Midbrain (tissue), 1 donor: ENCODE results near the gene WDR33.
"Not testable (repeated sequence)": the region's sequence is repeated elsewhere in the genome, so short reads cannot be mapped to it uniquely, and the experiment has no call there.

Experiments used
- DNase-seq: peaks from one replicate; lab custom pipeline; 2025; lab: John Stamatoyannopoulos, UW

The WDR33 gene

DNA sequence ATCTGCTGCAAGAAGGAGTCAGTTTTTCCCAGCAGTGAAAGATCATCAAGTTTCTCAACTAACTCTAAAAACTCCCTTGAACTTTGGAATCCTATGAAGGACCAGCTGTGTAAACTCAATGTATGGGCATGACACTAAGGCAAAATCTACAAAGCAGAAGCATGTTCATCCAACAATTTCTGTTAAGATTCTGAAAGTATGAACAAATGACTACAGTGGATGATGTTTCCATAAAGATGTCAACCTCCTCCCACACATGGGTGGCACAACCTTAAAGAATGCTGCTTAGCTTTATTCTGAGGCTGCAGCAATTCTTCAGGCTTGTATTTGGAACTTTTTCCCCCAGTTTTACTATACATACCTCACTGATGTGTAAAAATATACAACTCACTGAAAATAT lies 47.2 kb downstream of the WDR33 start:
- DNase-seq, result no peak

GRCh38 chr2:127762846-127763245 lies 48.1 kb downstream of the WDR33 start:
- no peak for DNase-seq

DNA sequence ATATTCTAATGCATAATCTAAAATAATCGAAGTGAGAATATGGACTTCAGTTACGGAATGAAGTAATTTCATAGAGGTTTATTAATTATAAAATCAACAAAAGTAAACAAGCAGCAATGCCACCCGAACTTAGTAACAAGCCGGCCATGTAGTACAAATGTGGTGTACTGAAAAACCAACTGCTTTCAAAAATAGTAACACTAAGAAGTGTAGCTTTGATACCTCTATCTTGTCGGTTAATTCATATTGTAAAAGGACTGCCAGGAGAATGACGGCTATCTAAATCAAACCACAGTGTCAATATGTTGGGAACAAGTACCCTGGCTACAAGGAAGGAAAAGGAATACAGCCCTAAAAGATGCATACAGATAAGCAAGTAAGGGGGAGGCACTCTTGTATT lies 48.5 kb downstream of the WDR33 start:
- no peak for DNase-seq

DNA sequence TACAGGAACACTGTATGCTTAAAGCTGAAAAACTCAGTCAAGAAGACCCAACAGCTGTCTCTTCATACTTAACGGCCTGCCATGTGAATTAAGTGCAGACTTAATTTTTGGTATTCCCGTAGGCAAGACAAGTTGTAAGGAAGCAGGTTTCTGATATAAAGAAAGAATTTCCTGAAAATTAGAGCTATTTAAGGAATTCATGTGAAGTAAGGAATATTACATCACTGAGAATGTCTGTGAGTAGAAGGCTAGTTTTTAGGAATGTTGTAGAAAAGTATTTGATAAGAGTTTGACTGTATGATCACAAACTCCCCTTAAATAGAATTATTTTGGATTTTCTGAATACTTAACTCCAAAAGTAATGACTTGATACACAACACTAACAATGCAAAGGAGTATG lies 51.0 kb downstream of the WDR33 start:
- DNase-seq, result no peak

GRCh38 chr2:127754186-127754585 lies 56.8 kb downstream of the WDR33 start:
- DNase-seq, result no peak

- DNase-seq, result no peak
Measured at GRCh38 chr2:127753374-127753773, 57.6 kb downstream of the WDR33 start.

DNA sequence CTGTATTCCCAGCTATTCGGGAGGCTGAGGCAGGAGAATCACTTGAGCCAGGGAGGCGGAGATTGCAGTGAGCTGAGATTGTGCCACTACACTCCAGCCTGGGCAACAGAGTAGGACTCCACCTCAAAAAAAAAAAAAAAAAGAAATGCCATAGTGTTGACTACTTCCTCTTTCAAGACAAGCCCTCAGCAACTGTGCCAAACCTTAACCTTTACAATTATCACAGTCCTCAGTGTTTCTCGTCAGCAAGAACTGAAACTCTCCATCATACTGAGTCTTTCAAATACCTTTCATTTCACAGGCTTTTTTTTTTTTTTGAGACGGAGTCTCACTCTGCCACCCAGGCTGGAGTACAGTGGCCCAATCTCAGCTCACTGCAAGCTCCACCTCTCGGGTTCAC lies 61.4 kb downstream of the WDR33 start:
- DNase-seq, result not testable (repeated sequence)

DNA sequence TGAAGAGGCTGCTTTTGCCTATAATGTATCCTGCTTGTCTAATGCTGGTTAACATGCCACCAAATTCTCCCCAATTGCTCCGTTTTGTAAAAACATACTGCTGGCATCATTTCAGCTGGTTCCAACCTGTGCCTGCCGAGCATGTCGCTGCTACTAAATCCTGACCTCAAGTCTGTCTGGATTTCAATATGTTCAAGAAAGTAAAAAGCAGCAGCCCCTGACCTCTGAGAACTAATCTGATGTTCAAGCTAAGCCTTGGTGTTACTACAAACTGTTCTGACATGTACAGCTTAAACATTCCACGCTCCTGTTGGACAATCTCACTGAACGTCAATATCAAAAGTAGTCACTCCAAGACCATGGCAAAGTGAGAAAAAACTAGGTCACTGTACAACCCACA lies 63.4 kb downstream of the WDR33 start:
- no peak for DNase-seq

DNA sequence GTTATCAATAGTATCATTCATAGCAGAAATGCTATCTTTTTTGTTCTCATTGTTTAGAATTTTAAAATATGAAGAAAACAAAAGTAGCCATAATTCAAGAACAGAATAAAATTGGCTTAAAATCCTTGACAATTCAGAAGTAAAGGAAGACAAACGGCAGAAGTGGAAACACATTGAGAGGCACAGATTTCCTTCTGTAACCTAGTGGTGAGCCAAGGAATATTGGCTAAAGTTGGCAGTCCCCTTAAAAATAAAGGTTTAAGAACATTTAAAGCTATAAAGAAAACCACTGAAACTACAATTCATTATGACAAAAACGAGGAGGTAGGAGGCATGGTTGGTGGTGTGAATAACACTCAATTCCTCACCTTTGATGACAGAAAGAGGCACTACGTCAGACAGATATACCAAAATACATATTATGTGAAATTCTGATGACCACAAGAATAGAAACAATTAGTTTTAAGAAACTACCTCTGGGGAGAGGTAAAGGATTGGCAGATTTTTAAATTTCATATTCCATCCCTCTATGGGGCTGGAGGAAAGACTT lies 67.4 kb downstream of the WDR33 start:
- no peak for DNase-seq

DNA sequence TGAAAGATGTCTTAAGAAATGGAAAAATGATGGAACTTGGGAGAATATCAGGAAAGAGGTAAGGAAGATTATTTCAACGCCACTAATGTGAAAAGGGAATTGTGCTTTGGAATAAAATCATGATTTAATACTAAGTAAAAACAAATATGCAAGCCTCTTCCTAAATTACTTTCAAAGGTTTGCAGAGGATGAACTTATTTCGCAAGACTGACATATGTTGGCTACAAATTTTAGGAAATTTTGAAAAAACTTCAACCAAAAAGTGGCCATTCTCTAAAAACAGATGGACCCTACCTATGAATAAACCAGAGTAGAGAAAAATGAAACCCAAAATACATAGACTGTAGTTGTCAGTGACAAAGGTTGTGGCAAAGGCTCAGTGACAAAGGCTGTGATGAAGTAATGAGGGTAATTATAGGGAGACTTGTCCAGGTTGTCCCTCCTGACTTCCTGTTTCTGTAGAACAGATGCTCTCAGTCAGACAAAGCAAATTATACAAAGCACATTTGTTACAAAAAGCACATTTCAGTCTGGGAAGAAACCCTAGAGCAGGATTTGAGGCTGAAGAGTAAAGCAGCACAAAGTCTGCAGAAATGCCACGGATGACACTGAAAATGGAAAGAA lies 70.2 kb downstream of the WDR33 start:
- no peak for DNase-seq

GRCh38 chr2:127739800-127740199 lies 71.2 kb downstream of the WDR33 start:
- DNase-seq, result no peak

GRCh38 chr2:127737892-127738291 lies 73.1 kb downstream of the WDR33 start:
- DNase-seq, result no peak

- no peak for DNase-seq
Measured at GRCh38 chr2:127735537-127736399, 75.2 kb downstream of the WDR33 start.

DNA sequence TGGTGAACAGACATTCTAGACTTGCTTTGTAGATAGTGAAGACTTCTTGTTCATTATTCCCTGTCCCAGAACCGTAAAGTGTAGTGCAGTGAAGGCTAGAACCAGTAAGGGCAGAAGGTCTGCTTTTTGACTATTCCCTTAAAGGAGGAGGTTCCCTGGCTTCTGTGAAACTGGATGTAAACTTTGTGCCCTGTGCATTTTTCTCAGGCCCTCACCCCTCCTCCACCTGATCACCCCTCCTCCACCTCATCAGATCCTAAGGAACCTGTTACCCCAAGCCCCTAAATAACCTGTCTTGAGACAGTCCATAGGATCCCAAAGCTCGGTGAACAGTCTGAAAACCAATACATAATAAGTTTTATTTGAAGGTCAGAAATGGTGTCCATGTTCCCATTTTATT lies 75.9 kb downstream of the WDR33 start:
- no peak for DNase-seq

- DNase-seq, result no peak
Measured at GRCh38 chr2:127733816-127734537, 77.0 kb downstream of the WDR33 start.

DNA sequence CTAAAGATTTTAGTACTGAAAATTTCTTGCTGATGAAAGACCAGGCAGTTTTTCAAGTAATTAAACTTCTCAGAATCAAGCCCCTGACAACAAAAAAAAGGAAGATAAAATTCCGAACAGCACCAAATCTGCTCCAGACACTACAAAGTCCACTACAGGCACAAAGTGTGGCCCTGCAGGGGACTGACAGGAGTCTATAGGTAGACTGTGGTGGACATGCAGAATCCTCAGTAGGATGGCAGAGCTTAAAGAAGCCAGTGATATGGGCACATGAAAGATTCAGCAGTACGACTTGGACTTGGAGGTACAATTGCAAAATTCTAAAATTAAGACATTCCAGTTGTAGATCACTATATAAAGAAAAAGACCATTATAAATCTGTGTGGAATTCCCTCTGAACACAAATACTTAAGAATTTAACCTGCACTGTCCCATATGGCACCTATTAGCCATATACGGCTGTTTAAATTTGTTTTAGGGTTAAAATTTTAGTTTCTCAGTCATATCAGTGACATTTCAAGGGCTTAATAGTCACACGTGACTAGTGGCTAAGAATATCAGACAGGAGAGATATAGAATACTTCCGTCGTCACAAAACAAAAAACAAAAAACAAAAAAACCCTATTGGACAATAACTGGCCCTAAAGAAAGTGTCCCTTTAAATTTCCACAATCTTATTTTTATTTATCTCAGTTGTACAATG lies 77.7 kb downstream of the WDR33 start:
- DNase-seq, result no peak

DNA sequence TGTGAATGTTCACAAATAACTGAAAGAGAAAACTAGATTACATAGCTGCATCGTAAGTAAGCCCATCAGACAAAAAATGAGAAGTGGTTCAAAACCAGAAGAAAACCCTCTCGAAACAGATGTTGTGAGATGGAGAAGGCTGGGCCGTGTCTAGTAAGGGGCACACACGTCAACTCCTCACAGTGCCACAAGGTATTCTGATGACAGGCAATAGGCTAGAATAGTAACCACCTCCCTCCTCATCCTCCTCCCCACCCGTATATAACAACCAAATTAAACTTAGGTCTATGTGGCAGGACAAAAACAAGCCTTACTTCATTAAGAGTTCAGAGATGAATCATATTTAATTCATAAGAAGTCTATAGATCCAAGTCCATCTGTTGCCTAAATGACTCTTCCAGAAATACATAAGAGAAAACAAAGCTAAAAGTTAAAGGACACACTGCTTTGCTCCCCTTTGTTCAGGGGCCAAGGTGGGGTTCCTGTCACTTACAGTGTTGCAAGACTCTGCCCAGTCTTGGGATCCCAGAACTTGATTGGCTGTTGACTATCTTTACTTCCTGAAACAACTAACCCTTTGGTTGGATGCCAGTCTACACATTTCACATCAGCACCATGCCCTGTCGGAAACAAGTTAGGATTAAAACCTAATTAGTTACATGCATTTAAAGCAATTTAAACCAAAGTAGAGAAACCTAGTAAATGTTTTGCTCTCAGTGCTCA lies 84.7 kb downstream of the WDR33 start:
- DNase-seq, result no peak

DNA sequence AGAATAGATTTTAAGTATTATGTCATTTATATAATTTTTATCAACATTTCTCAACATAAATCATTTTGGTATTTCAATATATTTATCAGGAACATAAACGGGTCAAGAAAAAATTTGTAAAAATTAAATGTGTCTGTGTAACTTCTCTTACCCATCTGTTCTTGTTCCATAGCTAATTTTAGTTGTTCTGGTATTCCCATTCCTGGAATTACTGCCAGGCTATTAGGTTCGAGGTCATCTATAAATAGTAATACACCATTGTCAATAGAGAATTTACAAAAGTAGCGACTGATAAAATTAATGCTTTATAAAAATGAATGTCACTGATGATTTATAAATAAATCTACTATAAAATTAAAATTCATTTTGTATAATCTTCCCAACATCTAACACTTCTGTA lies 88.2 kb downstream of the WDR33 start:
- DNase-seq, result no peak

DNA sequence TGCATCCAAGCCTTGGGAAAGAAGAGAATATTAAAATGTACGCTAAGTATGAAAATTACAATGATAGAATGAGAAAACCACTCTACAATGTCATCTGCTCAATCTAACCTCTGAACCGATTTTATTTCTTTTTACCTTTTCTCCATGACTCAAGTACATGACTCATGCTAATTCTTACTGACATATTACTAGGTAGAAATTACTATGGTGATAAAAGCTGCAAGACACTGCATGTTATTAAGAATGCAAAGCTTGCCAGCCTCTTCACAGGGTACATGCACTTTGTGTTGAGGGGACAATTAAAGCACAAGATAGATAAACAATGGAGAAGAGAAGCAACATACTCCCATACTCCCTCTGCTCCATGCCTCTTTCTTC lies 89.0 kb downstream of the WDR33 start:
- no peak for DNase-seq

DNA sequence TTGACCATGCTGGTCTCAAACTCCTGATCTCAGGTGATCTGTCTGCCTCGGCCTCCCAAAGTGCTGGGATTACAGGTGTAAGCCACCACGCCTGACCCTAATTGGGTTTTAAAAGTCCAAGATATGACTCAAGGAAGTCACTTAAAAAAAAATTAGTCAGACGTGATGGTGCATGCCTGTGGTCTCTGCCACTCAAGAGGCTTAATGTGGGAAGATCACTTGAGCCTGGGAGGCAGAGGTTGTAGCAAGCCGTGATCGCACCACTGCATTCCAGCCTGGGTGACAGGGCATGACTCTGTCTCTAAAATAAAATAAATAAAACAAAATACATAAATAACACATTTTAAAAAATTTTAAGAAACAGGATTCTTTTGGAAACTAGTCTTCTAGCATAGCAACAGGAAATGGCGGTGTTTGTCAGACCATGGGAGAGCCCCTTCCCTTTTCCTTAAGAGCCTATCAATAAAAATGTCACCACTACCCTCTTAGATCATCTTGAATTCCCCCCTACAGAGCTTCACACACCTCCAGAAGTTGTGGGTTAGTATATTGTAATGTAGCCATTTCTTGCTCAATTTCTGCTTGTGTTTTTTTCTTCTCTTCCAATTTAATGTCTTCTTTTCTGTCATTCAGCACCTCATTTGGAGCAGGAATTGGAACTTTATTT lies 89.5 kb downstream of the WDR33 start:
- no peak for DNase-seq
